Suprapubic skin (tissue), 4 donors: ENCODE results near the gene RALGAPA2. TPM values are rescaled to one million over a fixed set of nuclear protein-coding genes. Genes with fewer than 3 reads are reported as not detected.

Experiments used
- DNase-seq, 2 donors: peaks; one replicate each; pipeline ENCODE4 v3.0.0-alpha.2; 2019; ENCODE audit warnings: low spot score in 2 of 2
- H3K27ac ChIP-seq: fragments of 200-600 bp; sonication (generic); one replicate; pipeline ENCODE4 v1.5.1; 2019
- H3K27me3 ChIP-seq: fragments of 200-600 bp; sonication (generic); one replicate; pipeline ENCODE4 v1.5.1; 2019
- H3K36me3 ChIP-seq: fragments of 200-600 bp; sonication (generic); one replicate; pipeline ENCODE4 v1.5.1; 2019
- H3K4me1 ChIP-seq: fragments of 200-600 bp; sonication (generic); one replicate; pipeline ENCODE4 v1.5.1; 2019
- H3K4me3 ChIP-seq: fragments of 200-600 bp; sonication (generic); one replicate; pipeline ENCODE4 v1.5.1; 2019; ENCODE audit warnings: mild to moderate bottlenecking
- H3K9me3 ChIP-seq: fragments of 200-600 bp; sonication (generic); one replicate; pipeline ENCODE4 v1.5.1; 2019
- EP300 ChIP-seq: sonication (generic); formaldehyde crosslinking; IDR thresholded peaks from one replicate; pipeline ENCODE4 v1.6.1; 2017; ENCODE audit warnings: antibody characterized with exemption
- POLR2A ChIP-seq, 2 donors: fragments of 450-650 bp; IDR thresholded peaks; one replicate each; pipeline ENCODE4 v1.6.1; 2017; ENCODE audit warnings: antibody characterized with exemption in 2 of 2, mild to moderate bottlenecking in 2 of 2, moderate library complexity in 2 of 2
- POLR2AphosphoS5 ChIP-seq, 3 donors: sonication (generic); formaldehyde crosslinking; IDR thresholded peaks; one replicate each; pipeline ENCODE4 v1.6.1; 2017; ENCODE audit warnings: antibody characterized with exemption in 3 of 3
- whole genome bisulfite sequencing: methylation state at CpG from one replicate; pipeline ENCODE4 v1.1.5; 2018; 5-methylcytosine and 5-hydroxymethylcytosine counted together
- total RNA-seq, 4 donors: library from RNA; depleted of rRNA; stranded (reverse); fragments of >200 nt; gene quantifications; one replicate each; pipeline ENCODE4 v1.1.0, GENCODE V29; 2016
- TF ChIP-seq, protein P1 (sequence below), 2 donors: fragments of 200-600 bp in 1 of 2; fragments of 450-650 bp in 1 of 2; sonication (generic) in 1 of 2; IDR thresholded peaks; one replicate each; pipeline ENCODE4 v1.5.1; 2016 to 2019; ENCODE audit warnings: antibody characterized with exemption in 2 of 2, mild to moderate bottlenecking in 1 of 2, moderate library complexity in 1 of 2

RALGAPA2 gene
- total RNA-seq, 4 donors from 2014 or later, result 51.9 to 97.8 (median 72.0) TPM

DNA sequence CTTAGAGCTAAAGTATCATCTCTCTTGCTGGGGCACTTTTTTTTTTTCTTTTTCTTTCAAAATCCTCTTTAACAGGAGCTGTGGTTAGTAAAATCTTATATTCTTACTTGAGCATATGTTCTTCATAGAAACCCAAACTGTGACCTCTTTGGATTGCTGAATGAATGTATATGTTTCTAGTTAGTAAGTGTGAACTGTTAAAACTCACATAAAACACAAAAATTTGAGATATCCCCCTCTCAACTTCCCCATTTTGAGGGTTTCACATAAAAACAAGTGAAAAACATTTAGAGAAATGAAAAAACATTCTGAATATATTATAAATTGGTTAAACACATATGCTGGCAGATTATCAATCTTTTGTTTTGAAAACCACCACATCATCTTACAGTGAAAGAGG, 266.4 kb downstream of the RALGAPA2 start:
- DNase-seq, result no peak
- H3K27me3 ChIP-seq, result no peaks in the 10 kb centered on the region
- no peak for TF ChIP-seq POLR2A (IDR thresholded peaks at IDR 0.05)

DNA sequence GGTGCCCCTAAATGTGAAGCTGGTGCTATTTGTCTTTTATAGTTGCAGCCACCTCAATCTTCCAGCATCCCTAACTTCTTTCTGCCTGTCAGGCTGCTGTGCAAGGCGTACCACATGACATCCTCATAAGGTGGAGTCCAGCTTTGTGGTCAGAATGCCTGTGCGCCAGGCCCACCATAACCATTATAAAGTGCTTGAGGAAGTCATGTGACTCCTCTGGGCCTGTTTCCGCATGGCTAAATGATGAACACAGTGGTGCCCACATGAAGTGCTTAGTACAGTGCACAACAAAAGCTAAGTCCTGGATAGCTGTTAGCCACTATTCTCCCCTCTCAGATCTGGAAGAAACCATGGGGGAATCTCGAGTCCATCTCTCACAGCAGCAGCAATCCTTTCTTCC, 268.9 kb downstream of the RALGAPA2 start:
- 90% methylated on average over 3 of the region's 4 CpGs for whole genome bisulfite sequencing
- no peak for DNase-seq
- Histone ChIP-seq H3K9me3 (no peaks in the 10 kb centered on the region), H3K27me3 (no peaks in the 10 kb centered on the region), H3K36me3 (no peaks in the 10 kb centered on the region), H3K4me3 (no peak overlapping the region), H3K4me1 (no peaks in the 10 kb centered on the region), H3K27ac (no peak overlapping the region)
- no peak for TF ChIP-seq EP300

More for the DNA sequence above, 266.4 kb downstream of the RALGAPA2 start:
- no peak overlapping the region for H3K4me3 ChIP-seq
- H3K9me3 ChIP-seq, result no peaks in the 10 kb centered on the region
- H3K4me1 ChIP-seq, result no peaks in the 10 kb centered on the region
- no peak overlapping the region for H3K27ac ChIP-seq
- H3K36me3 ChIP-seq, result no peaks in the 10 kb centered on the region

DNA sequence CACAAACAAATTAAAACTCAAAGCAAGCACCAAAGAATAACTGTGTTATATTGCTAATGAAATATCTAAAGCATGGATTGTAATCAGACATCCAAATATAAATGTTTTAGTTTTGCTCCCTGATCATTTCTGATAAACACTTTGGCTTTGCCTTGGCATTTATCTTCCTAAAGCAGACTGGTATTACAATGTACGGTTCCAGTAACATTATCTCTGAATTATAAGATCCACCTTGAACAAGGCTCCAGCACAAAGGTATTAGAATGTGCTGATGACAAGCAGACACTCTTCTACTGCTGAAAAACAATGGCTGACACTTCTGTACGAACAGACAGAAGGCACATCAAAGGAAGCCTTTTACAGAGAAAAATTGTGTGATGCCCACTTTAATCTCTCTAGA, 270.0 kb downstream of the RALGAPA2 start:
- Histone ChIP-seq H3K9me3 (no peaks in the 10 kb centered on the region), H3K36me3 (no peaks in the 10 kb centered on the region), H3K4me3 (no peak overlapping the region), H3K4me1 (no peaks in the 10 kb centered on the region), H3K27me3 (no peaks in the 10 kb centered on the region), H3K27ac (no peak overlapping the region)
- WGBS, result 81% methylated on average over 2 of the region's 2 CpGs
- no peak for DNase-seq
- TF ChIP-seq EP300 (no peak), POLR2A (IDR thresholded peaks at IDR 0.05) (no peak), POLR2AphosphoS5 (IDR thresholded peaks at IDR 0.05) (no peak)
- TF ChIP-seq, protein P1, sequence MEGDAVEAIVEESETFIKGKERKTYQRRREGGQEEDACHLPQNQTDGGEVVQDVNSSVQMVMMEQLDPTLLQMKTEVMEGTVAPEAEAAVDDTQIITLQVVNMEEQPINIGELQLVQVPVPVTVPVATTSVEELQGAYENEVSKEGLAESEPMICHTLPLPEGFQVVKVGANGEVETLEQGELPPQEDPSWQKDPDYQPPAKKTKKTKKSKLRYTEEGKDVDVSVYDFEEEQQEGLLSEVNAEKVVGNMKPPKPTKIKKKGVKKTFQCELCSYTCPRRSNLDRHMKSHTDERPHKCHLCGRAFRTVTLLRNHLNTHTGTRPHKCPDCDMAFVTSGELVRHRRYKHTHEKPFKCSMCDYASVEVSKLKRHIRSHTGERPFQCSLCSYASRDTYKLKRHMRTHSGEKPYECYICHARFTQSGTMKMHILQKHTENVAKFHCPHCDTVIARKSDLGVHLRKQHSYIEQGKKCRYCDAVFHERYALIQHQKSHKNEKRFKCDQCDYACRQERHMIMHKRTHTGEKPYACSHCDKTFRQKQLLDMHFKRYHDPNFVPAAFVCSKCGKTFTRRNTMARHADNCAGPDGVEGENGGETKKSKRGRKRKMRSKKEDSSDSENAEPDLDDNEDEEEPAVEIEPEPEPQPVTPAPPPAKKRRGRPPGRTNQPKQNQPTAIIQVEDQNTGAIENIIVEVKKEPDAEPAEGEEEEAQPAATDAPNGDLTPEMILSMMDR (IDR thresholded peaks at IDR 0.05), result no peak

DNA sequence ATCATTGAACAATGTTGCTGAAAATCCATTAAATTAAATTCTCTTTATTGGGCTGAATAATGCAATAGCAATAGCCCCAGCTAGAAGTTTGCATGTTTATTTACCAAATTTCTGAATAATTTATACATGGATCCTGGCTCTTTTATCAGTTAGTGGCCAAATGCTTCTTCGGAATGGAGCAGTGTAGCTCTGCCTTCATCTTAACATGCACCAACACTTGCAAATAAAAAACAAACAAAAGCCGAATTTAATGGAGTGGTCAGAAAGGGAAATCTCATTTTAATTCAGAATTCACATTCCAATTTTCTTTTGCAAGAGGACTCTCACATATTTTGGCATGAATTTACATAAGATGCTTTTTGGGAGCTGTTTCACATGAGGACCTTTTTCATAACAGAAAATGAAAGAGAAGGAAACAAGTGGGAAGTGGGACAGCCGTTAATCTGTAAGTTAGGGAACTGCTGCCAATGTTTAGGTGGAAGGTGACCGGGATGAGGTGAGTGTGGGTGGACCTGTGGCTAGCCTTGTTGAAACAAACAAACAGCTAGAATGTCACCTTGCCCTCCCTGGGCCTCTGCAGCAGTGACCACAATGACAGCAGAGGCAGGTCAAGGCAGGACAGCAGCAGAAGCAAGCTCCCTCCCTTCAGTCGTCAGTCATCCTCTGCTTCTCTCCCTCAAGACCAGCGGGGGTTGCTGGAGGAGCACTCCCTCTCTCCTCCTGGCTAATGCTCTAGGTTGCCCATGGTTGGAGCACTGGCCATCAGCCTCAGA, 271.4 kb downstream of the RALGAPA2 start:
- WGBS, result 71% methylated on average over 6 of the region's 6 CpGs
- H3K27ac ChIP-seq, result no peak overlapping the region
- DNase-seq, result no peak

DNA sequence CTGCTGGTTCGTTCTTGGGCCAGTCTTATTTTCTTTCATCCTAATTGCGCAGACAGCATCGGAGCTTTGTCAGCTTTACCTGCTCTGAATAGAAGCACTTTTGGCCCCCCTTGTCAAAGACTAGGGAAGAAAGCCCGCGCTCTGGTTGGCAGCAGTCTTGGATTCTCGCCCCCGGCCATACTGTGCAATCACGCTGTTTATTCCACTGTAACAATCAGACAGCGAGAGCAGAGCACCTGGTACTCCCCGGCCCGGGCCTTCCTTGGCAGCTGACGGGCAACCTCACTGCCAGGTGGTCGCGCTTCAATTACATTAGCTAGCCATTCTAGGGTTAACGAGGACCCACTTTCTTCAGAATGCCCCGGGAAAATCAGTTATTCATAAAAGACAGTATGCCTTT, 272.0 kb downstream of the RALGAPA2 start:
- Histone ChIP-seq H3K36me3 (peaks cover 8% of the 10 kb centered on the region), H3K9me3 (no peaks in the 10 kb centered on the region), H3K27me3 (no peaks in the 10 kb centered on the region), H3K27ac (no peak overlapping the region), H3K4me3 (no peak overlapping the region), H3K4me1 (no peaks in the 10 kb centered on the region)
- WGBS, result 86% methylated on average over 16 of the region's 16 CpGs
- DNase-seq, result no peak
- TF ChIP-seq POLR2A (IDR thresholded peaks at IDR 0.05) (no peak), POLR2AphosphoS5 (IDR thresholded peaks at IDR 0.05) (no peak), EP300 (no peak)
- TF ChIP-seq, protein P1 (IDR thresholded peaks at IDR 0.05), result no peak

More for the DNA sequence above, 271.4 kb downstream of the RALGAPA2 start:
- H3K4me1 ChIP-seq, result no peaks in the 10 kb centered on the region
- H3K4me3 ChIP-seq, result no peak overlapping the region
- no peak for TF ChIP-seq POLR2AphosphoS5 (IDR thresholded peaks at IDR 0.05)
- H3K9me3 ChIP-seq, result no peaks in the 10 kb centered on the region
- peaks cover 8% of the 10 kb centered on the region for H3K36me3 ChIP-seq
- no peaks in the 10 kb centered on the region for H3K27me3 ChIP-seq

DNA sequence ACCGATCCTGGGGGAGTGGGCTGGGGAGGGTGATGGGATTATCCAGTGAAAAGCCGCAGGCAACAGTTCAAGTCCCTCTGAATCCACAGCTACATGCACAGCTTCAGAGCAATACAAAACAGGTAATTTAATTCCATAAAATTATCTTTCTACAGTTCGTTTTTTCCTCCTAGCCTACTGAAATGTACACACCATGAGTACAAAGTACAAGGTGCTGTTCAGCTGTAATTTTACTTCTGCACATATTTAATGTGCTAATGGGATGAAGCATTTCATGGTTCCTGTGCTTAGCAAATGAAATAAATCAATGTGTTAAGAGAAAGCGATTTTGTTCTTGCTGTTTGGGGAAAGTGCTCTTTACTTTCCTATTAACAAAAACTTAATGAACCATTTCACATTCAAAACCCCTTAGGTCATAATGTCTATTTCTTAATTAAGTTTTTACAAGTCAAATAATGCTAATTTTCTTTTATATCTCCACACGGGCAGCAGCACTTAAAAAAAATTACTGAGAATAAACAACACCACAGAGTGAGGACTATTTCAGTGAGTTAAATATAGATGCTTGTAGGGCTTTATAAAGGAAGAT, 272.7 kb downstream of the RALGAPA2 start:
- no peak for TF ChIP-seq EP300

DNA sequence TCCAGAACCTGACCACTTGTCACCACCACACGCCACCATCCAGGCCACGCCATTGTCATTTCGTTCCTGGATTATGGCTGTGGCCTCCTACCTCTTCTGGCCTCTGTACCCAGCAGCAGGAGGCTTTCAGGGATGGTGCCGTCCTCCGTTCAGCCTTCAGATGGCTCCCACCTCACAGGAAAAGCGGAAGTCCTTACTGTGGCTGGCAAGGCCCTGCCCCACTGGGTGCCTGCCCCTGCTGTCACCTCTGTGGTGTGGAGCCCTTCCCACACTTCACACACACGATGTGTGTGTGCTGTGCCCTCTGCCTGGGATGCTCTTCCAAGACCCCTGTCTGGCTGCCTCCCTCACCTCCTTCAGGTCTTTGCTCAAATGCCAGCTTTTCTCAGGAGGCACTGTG, 275.1 kb downstream of the RALGAPA2 start:
- Histone ChIP-seq H3K36me3 (peaks cover 8% of the 10 kb centered on the region), H3K9me3 (no peaks in the 10 kb centered on the region), H3K4me1 (no peaks in the 10 kb centered on the region), H3K27ac (no peak overlapping the region), H3K27me3 (no peaks in the 10 kb centered on the region), H3K4me3 (no peak overlapping the region)
- 98% methylated on average over 7 of the region's 7 CpGs for WGBS
- TF ChIP-seq POLR2AphosphoS5 (IDR thresholded peaks at IDR 0.05) (no peak), POLR2A (IDR thresholded peaks at IDR 0.05) (no peak), EP300 (no peak)
- TF ChIP-seq, protein P1 (IDR thresholded peaks at IDR 0.05), result no peak
- DNase-seq, result no peak

More for the DNA sequence above, 272.7 kb downstream of the RALGAPA2 start:
- Histone ChIP-seq H3K4me1 (no peaks in the 10 kb centered on the region), H3K27ac (no peak overlapping the region), H3K4me3 (no peak overlapping the region), H3K36me3 (peaks cover 8% of the 10 kb centered on the region), H3K9me3 (no peaks in the 10 kb centered on the region), H3K27me3 (no peaks in the 10 kb centered on the region)
- DNase-seq, result no peak
- WGBS, result 84% methylated on average over 5 of the region's 5 CpGs
